DOHH2 (cell line): ENCODE data around the gene ELAVL1.

Experiments used
- CTCF ChIP-seq: fragments of 200-600 bp; sonication (generic); IDR thresholded peaks from one replicate; pipeline ENCODE4 v1.5.1; 2014; ENCODE audit warnings: antibody characterized with exemption, mild to moderate bottlenecking, low read depth, low read length; ENCODE audit not compliant: poor library complexity, severe bottlenecking
- EZH2phosphoT487 ChIP-seq: fragments of 200-600 bp; sonication (generic); IDR thresholded peaks from 2 replicates; pipeline ENCODE4 v1.6.1; 2017; ENCODE audit warnings: borderline replicate concordance, mild to moderate bottlenecking, antibody characterized with exemption, low read length, moderate library complexity, mixed read lengths

GRCh38 chr19:8001651-8001994 is 3.8 kb downstream of the ELAVL1 start:
- TF ChIP-seq CTCF, result no peak
- no peak for TF ChIP-seq EZH2phosphoT487
